ENCODE data around the gene CDH12. TPM values are rescaled to one million over a fixed set of nuclear protein-coding genes. Genes with fewer than 3 reads are reported as not detected.
"Not testable (repeated sequence)": the region's sequence is repeated elsewhere in the genome, so short reads cannot be mapped to it uniquely, and the experiment has no call there.

Gene CDH12
- total RNA-seq, 5 donors from 2014 or later (not counting 1 experiment from before 2014, with no cell fraction given) = not detected

GRCh38 chr5:22344000-22344399, 509.1 kb downstream of the CDH12 start:
- H3K9me3 ChIP-seq = no peaks in the 10 kb centered on the region
- ATAC-seq (replicated peaks in 1 of 4) (no peak), DNase-seq (no peak)
- H3K27me3 ChIP-seq (replicated peaks in 1 of 2; ENCODE audit: control insufficient read depth in 2 of 2, extremely low read depth in 1 of 2, insufficient read depth in 2 of 2, low read length in 1 of 2) = no peaks in the 10 kb centered on the region
- Mint-ChIP-seq H3K36me3 (no peaks in the 10 kb centered on the region), H3K27ac (no peak overlapping the region), H3K4me3 (no peak overlapping the region), H3K27me3 (no peaks in the 10 kb centered on the region), H3K4me1 (no peaks in the 10 kb centered on the region), H3K9me3 (peaks cover 0 to 11% (median 7%) of the 10 kb centered on the region in 3 donors)
- ChIA-PET POLR2A (no interaction called here), CTCF (no interaction called here)
- H3K4me1 ChIP-seq (ENCODE audit: control insufficient read depth in 1 of 2, extremely low read depth in 1 of 2, insufficient read depth in 2 of 2, low read length in 2 of 2) = no peaks in the 10 kb centered on the region
- H3K36me3 ChIP-seq (ENCODE audit: control insufficient read depth in 2 of 2, extremely low read depth in 1 of 2, insufficient read depth in 1 of 2, low read length in 1 of 2) = no peaks in the 10 kb centered on the region
- no CpG with 5 or more reads among the region's 2 CpGs for WGBS (ENCODE audit: insufficient coverage)
- no peak overlapping the region for H3K27ac ChIP-seq (ENCODE audit: low read length)
- H3K4me3 ChIP-seq (ENCODE audit: control insufficient read depth in 1 of 2, extremely low read depth in 1 of 2, low read length in 1 of 2) = no peak overlapping the region

- no peak overlapping the region for H3K4me3 Mint-ChIP-seq
- ChIA-PET CTCF (no interaction called here), POLR2A (interaction anchor here in 1 of 2 donors (0.7 kb wide), 1 partner anchor 41 kb away, joined by 3 read pairs; no protein-coding TSS in a partner anchor)
- no peaks in the 10 kb centered on the region for H3K4me1 ChIP-seq (ENCODE audit: control insufficient read depth in 1 of 2, extremely low read depth in 1 of 2, insufficient read depth in 2 of 2, low read length in 2 of 2)
- no peaks in the 10 kb centered on the region for H3K36me3 ChIP-seq (ENCODE audit: control insufficient read depth in 2 of 2, extremely low read depth in 1 of 2, insufficient read depth in 1 of 2, low read length in 1 of 2)
- no peaks in the 10 kb centered on the region for H3K27me3 Mint-ChIP-seq
- H3K36me3 Mint-ChIP-seq = no peaks in the 10 kb centered on the region
- H3K27ac ChIP-seq (ENCODE audit: low read length) = no peak overlapping the region
- no CpG with 5 or more reads among the region's 2 CpGs for WGBS (ENCODE audit: insufficient coverage)
- no peak overlapping the region for H3K27ac Mint-ChIP-seq
- no peak for DNase-seq
- H3K9me3 Mint-ChIP-seq = peaks cover 4 to 10% (median 8%) of the 10 kb centered on the region in 3 donors
- H3K9me3 ChIP-seq = no peaks in the 10 kb centered on the region
- ATAC-seq (replicated peaks in 1 of 4) = no peak
- no peak overlapping the region for H3K4me3 ChIP-seq (ENCODE audit: control insufficient read depth in 1 of 2, extremely low read depth in 1 of 2, low read length in 1 of 2)
- H3K4me1 Mint-ChIP-seq = no peaks in the 10 kb centered on the region
- no peaks in the 10 kb centered on the region for H3K27me3 ChIP-seq (replicated peaks in 1 of 2; ENCODE audit: control insufficient read depth in 2 of 2, extremely low read depth in 1 of 2, insufficient read depth in 2 of 2, low read length in 1 of 2)
These were observed 511.7 kb downstream of the CDH12 start for GRCh38 chr5:22341406-22341805.

GRCh38 chr5:22332949-22333348, 520.2 kb downstream of the CDH12 start:
- H3K27me3 Mint-ChIP-seq; H3K36me3 Mint-ChIP-seq; H3K27ac Mint-ChIP-seq; H3K9me3 ChIP-seq; H3K27ac ChIP-seq (ENCODE audit: low read length); H3K4me3 Mint-ChIP-seq; H3K36me3 ChIP-seq (ENCODE audit: control insufficient read depth in 2 of 2, extremely low read depth in 1 of 2, insufficient read depth in 1 of 2, low read length in 1 of 2); CTCF ChIA-PET; ATAC-seq (replicated peaks in 1 of 4); H3K4me1 Mint-ChIP-seq; DNase-seq; POLR2A ChIA-PET; H3K27me3 ChIP-seq (replicated peaks in 1 of 2; ENCODE audit: control insufficient read depth in 2 of 2, extremely low read depth in 1 of 2, insufficient read depth in 2 of 2, low read length in 1 of 2); H3K4me3 ChIP-seq (ENCODE audit: control insufficient read depth in 1 of 2, extremely low read depth in 1 of 2, low read length in 1 of 2); H3K4me1 ChIP-seq (ENCODE audit: control insufficient read depth in 1 of 2, extremely low read depth in 1 of 2, insufficient read depth in 2 of 2, low read length in 2 of 2): not testable (repeated sequence)
- WGBS (ENCODE audit: insufficient coverage) = no CpG with 5 or more reads among the region's 3 CpGs
- peaks cover 12 to 61% (median 37%) of the 10 kb centered on the region in 3 donors for H3K9me3 Mint-ChIP-seq

GRCh38 chr5:22329683-22330082, 523.5 kb downstream of the CDH12 start:
- no peaks in the 10 kb centered on the region for H3K27me3 ChIP-seq (replicated peaks in 1 of 2; ENCODE audit: control insufficient read depth in 2 of 2, extremely low read depth in 1 of 2, insufficient read depth in 2 of 2, low read length in 1 of 2)
- H3K36me3 Mint-ChIP-seq = no peaks in the 10 kb centered on the region
- H3K4me3 ChIP-seq (ENCODE audit: control insufficient read depth in 1 of 2, extremely low read depth in 1 of 2, low read length in 1 of 2) = no peak overlapping the region
- no peaks in the 10 kb centered on the region for H3K27me3 Mint-ChIP-seq
- WGBS (ENCODE audit: insufficient coverage) = 67% methylated on average over 1 of the region's 1 CpG
- DNase-seq (no peak), ATAC-seq (replicated peaks in 1 of 4) (no peak)
- H3K36me3 ChIP-seq (ENCODE audit: control insufficient read depth in 2 of 2, extremely low read depth in 1 of 2, insufficient read depth in 1 of 2, low read length in 1 of 2) = no peaks in the 10 kb centered on the region
- H3K9me3 Mint-ChIP-seq = peaks cover 6 to 37% (median 27%) of the 10 kb centered on the region in 3 donors
- no peak overlapping the region for H3K4me3 Mint-ChIP-seq
- ChIA-PET POLR2A (no interaction called here), CTCF (no interaction called here)
- no peak overlapping the region for H3K27ac Mint-ChIP-seq
- no peaks in the 10 kb centered on the region for H3K4me1 Mint-ChIP-seq
- no peak overlapping the region for H3K27ac ChIP-seq (ENCODE audit: low read length)
- H3K4me1 ChIP-seq (ENCODE audit: control insufficient read depth in 1 of 2, extremely low read depth in 1 of 2, insufficient read depth in 2 of 2, low read length in 2 of 2) = no peaks in the 10 kb centered on the region
- no peaks in the 10 kb centered on the region for H3K9me3 ChIP-seq

- POLR2A ChIA-PET = no interaction called here
- no peak overlapping the region for H3K4me3 Mint-ChIP-seq
- no peaks in the 10 kb centered on the region for H3K36me3 Mint-ChIP-seq
- CTCF ChIA-PET = no interaction called here
- no peaks in the 10 kb centered on the region for H3K4me1 ChIP-seq (ENCODE audit: control insufficient read depth in 1 of 2, extremely low read depth in 1 of 2, insufficient read depth in 2 of 2, low read length in 2 of 2)
- peaks cover 2% of the 10 kb centered on the region for H3K9me3 ChIP-seq
- H3K4me3 ChIP-seq (ENCODE audit: control insufficient read depth in 1 of 2, extremely low read depth in 1 of 2, low read length in 1 of 2) = no peak overlapping the region
- H3K9me3 Mint-ChIP-seq = peaks cover 13 to 24% (median 16%) of the 10 kb centered on the region in 3 donors
- H3K27ac ChIP-seq (ENCODE audit: low read length) = no peak overlapping the region
- no peaks in the 10 kb centered on the region for H3K27me3 Mint-ChIP-seq
- no peak overlapping the region for H3K27ac Mint-ChIP-seq
- H3K36me3 ChIP-seq (ENCODE audit: control insufficient read depth in 2 of 2, extremely low read depth in 1 of 2, insufficient read depth in 1 of 2, low read length in 1 of 2) = no peaks in the 10 kb centered on the region
- H3K27me3 ChIP-seq (replicated peaks in 1 of 2; ENCODE audit: control insufficient read depth in 2 of 2, extremely low read depth in 1 of 2, insufficient read depth in 2 of 2, low read length in 1 of 2) = no peaks in the 10 kb centered on the region
- no CpG with 5 or more reads among the region's 1 CpG for WGBS (ENCODE audit: insufficient coverage)
- H3K4me1 Mint-ChIP-seq = no peaks in the 10 kb centered on the region
- ATAC-seq (replicated peaks in 1 of 4) = no peak
- no peak for DNase-seq
These were observed 533.3 kb downstream of the CDH12 start for GRCh38 chr5:22319798-22320197.

GRCh38 chr5:22316294-22316693, 536.9 kb downstream of the CDH12 start:
- H3K27me3 Mint-ChIP-seq = no peaks in the 10 kb centered on the region
- no peak for DNase-seq
- POLR2A ChIA-PET = no interaction called here

GRCh38 chr5:22315052-22315451, 538.1 kb downstream of the CDH12 start:
- H3K27me3 ChIP-seq (replicated peaks in 1 of 2; ENCODE audit: control insufficient read depth in 2 of 2, extremely low read depth in 1 of 2, insufficient read depth in 2 of 2, low read length in 1 of 2); H3K4me3 ChIP-seq (ENCODE audit: control insufficient read depth in 1 of 2, extremely low read depth in 1 of 2, low read length in 1 of 2); POLR2A ChIA-PET; H3K27ac ChIP-seq (ENCODE audit: low read length); ATAC-seq (replicated peaks in 1 of 4); H3K4me1 Mint-ChIP-seq; H3K9me3 ChIP-seq; CTCF ChIA-PET; H3K27me3 Mint-ChIP-seq; DNase-seq; H3K36me3 Mint-ChIP-seq; H3K36me3 ChIP-seq (ENCODE audit: control insufficient read depth in 2 of 2, extremely low read depth in 1 of 2, insufficient read depth in 1 of 2, low read length in 1 of 2); H3K4me3 Mint-ChIP-seq; H3K27ac Mint-ChIP-seq; H3K4me1 ChIP-seq (ENCODE audit: control insufficient read depth in 1 of 2, extremely low read depth in 1 of 2, insufficient read depth in 2 of 2, low read length in 2 of 2): not testable (repeated sequence)
- WGBS (ENCODE audit: insufficient coverage) = 79% methylated on average over 2 of the region's 15 CpGs
- peaks cover 4 to 20% (median 16%) of the 10 kb centered on the region in 3 donors for H3K9me3 Mint-ChIP-seq

More at GRCh38 chr5:22316294-22316693, 536.9 kb downstream of the CDH12 start:
- H3K27ac ChIP-seq (ENCODE audit: low read length) = no peak overlapping the region
- no peak overlapping the region for H3K4me3 ChIP-seq (ENCODE audit: control insufficient read depth in 1 of 2, extremely low read depth in 1 of 2, low read length in 1 of 2)
- H3K4me1 ChIP-seq (ENCODE audit: control insufficient read depth in 1 of 2, extremely low read depth in 1 of 2, insufficient read depth in 2 of 2, low read length in 2 of 2) = no peaks in the 10 kb centered on the region
- ATAC-seq (replicated peaks in 1 of 4) = no peak
- H3K27me3 ChIP-seq (replicated peaks in 1 of 2; ENCODE audit: control insufficient read depth in 2 of 2, extremely low read depth in 1 of 2, insufficient read depth in 2 of 2, low read length in 1 of 2) = no peaks in the 10 kb centered on the region
- H3K4me3 Mint-ChIP-seq = no peak overlapping the region
- no peaks in the 10 kb centered on the region for H3K4me1 Mint-ChIP-seq
- no peaks in the 10 kb centered on the region for H3K36me3 ChIP-seq (ENCODE audit: control insufficient read depth in 2 of 2, extremely low read depth in 1 of 2, insufficient read depth in 1 of 2, low read length in 1 of 2)
- H3K36me3 Mint-ChIP-seq = no peaks in the 10 kb centered on the region
- H3K9me3 ChIP-seq = peaks cover 2% of the 10 kb centered on the region
- H3K27ac Mint-ChIP-seq = no peak overlapping the region
- peaks cover 9 to 26% (median 19%) of the 10 kb centered on the region in 3 donors for H3K9me3 Mint-ChIP-seq
- CTCF ChIA-PET = interaction anchor here in 1 of 2 donors (0.6 kb wide), 1 partner anchor 1657 kb away, joined by 3 read pairs; no protein-coding TSS in a partner anchor

Data from T-cell (primary cell).